Thyroid gland (tissue), 4 donors: Measurements from ENCODE around the gene PLEKHA7.

Experiments
- POLR2A ChIP-seq, 2 donors: fragments of 450-650 bp; IDR thresholded peaks; one replicate each; pipeline ENCODE4 v1.6.1; 2017; ENCODE audit warnings: antibody characterized with exemption in 2 of 2, mild to moderate bottlenecking in 2 of 2, moderate library complexity in 1 of 2
- TF ChIP-seq, protein P1 (sequence below), 6 experiments: fragments of 200-600 bp in 3 of 6; fragments of 450-650 bp in 3 of 6; sonication (generic) in 3 of 6; IDR thresholded peaks; one replicate each; pipeline ENCODE4 v1.5.1; 2016 to 2019; ENCODE audit warnings: antibody characterized with exemption in 6 of 6, mild to moderate bottlenecking in 2 of 6, inconsistent platforms in 1 of 6, moderate library complexity in 1 of 6

DNA sequence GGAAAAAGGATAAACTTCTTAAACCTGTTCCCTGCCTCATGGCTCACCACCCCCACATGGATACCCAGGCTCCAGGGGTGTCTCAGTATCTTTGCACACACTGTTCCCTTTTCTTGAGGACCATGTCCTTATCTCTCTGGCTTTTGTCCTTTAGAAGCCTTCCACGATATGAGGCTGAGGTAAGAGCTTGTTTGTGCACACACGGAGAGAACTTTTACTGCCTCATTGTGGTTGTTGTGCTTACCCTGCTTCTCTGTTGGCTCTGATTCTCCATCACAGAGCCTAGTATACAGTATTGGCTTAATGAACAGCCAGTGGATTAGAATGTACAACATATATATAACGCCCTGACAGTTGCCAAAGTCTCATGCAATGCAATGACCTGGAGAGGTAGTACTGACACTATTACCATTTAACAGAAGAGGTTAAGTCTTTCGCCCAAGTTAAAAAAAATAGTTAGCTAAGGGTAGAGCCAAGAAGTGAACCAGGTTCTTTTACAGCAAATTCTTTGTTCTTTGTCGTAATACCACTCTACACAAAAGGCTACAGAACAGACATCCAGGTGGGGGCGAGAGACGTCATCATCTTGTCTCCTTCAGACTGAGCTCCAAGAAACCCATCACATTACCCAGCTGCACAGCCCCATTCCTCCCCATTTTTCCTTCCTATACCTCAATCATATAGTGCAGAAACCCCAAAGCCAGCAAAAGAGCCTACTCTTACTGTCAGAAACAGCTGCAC, 117.3 kb downstream of the PLEKHA7 start:
- TF ChIP-seq, protein P1, sequence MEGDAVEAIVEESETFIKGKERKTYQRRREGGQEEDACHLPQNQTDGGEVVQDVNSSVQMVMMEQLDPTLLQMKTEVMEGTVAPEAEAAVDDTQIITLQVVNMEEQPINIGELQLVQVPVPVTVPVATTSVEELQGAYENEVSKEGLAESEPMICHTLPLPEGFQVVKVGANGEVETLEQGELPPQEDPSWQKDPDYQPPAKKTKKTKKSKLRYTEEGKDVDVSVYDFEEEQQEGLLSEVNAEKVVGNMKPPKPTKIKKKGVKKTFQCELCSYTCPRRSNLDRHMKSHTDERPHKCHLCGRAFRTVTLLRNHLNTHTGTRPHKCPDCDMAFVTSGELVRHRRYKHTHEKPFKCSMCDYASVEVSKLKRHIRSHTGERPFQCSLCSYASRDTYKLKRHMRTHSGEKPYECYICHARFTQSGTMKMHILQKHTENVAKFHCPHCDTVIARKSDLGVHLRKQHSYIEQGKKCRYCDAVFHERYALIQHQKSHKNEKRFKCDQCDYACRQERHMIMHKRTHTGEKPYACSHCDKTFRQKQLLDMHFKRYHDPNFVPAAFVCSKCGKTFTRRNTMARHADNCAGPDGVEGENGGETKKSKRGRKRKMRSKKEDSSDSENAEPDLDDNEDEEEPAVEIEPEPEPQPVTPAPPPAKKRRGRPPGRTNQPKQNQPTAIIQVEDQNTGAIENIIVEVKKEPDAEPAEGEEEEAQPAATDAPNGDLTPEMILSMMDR (IDR thresholded peaks at IDR 0.05): no peak
- no peak for TF ChIP-seq POLR2A (IDR thresholded peaks at IDR 0.05)
